Brain microvascular endothelial cell (primary cell): Measurements from ENCODE around the gene ZNF3.

Experiments used
- DNase-seq: peaks from one replicate; pipeline ENCODE4 v3.0.0-alpha.2; 2020
- H3K27ac ChIP-seq: fragments of 250-450 bp; sonication (Bioruptor Pico); 2 replicates; pipeline ENCODE4 v1.5.1; 2020; ENCODE audit warnings: mild to moderate bottlenecking, moderate library complexity
- H3K27me3 ChIP-seq: fragments of 250-450 bp; sonication (Bioruptor Pico); replicated peaks from 2 replicates; pipeline ENCODE4 v1.5.1; 2020; ENCODE audit warnings: mild to moderate bottlenecking
- H3K36me3 ChIP-seq: fragments of 250-450 bp; sonication (Bioruptor Pico); replicated peaks from 2 replicates; pipeline ENCODE4 v1.5.1; 2020; ENCODE audit warnings: mild to moderate bottlenecking
- H3K4me3 ChIP-seq: 2 replicates; pipeline ENCODE4 v1.5.1; 2011; ENCODE audit warnings: low read depth, mild to moderate bottlenecking, control low read depth, low read length, moderate library complexity
- in situ Hi-C: cut with HindIII; loops from 2 replicates; pipeline ENCODE4 v1.10.0; 2017; ENCODE audit warnings: low sequenced_read_pairs, low pct_ligation_motif_present
- TF ChIP-seq, protein P1 (sequence below): IDR thresholded peaks from 2 replicates; pipeline ENCODE4 v1.5.1; 2011; ENCODE audit warnings: low read depth, mild to moderate bottlenecking, moderate library complexity, low read length, control low read depth, inconsistent platforms; ENCODE audit errors: missing control alignments

ZNF3 gene

DNA sequence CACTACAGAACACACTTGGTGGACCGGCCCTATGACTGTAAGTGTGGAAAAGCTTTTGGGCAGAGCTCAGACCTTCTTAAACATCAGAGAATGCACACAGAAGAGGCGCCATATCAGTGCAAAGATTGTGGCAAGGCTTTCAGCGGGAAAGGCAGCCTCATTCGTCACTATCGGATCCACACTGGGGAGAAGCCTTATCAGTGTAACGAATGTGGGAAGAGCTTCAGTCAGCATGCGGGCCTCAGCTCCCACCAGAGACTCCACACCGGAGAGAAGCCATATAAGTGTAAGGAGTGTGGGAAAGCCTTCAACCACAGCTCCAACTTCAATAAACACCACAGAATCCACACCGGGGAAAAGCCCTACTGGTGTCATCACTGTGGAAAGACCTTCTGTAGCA lies 17.4 kb downstream of the ZNF3 start:
- Histone ChIP-seq H3K36me3 (peaks cover 39% of the 10 kb centered on the region), H3K27ac (no peak overlapping the region), H3K4me3 (no peak overlapping the region), H3K27me3 (no peaks in the 10 kb centered on the region)
- TF ChIP-seq, protein P1, sequence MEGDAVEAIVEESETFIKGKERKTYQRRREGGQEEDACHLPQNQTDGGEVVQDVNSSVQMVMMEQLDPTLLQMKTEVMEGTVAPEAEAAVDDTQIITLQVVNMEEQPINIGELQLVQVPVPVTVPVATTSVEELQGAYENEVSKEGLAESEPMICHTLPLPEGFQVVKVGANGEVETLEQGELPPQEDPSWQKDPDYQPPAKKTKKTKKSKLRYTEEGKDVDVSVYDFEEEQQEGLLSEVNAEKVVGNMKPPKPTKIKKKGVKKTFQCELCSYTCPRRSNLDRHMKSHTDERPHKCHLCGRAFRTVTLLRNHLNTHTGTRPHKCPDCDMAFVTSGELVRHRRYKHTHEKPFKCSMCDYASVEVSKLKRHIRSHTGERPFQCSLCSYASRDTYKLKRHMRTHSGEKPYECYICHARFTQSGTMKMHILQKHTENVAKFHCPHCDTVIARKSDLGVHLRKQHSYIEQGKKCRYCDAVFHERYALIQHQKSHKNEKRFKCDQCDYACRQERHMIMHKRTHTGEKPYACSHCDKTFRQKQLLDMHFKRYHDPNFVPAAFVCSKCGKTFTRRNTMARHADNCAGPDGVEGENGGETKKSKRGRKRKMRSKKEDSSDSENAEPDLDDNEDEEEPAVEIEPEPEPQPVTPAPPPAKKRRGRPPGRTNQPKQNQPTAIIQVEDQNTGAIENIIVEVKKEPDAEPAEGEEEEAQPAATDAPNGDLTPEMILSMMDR: no peak
- no peak for DNase-seq
- in situ Hi-C loops: no loop called here

DNA sequence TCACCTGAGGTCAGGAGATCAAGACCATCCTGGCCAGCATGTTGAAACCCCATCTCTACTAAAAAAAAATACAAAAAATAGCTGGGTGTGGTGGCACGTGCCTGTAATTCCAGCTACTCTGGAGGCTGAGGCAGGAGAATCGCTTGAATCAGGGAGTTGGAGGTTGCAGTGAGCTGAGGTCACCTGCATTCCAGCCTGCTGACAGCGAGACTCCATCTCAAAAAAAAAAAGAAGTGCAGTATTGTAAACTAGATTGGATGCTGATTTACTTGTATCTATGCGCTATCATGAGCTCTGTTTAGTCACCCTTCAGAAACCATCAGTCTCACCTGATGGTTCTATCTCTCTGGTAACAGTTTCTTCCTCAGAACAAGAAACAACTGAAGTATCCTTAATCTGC lies 18.1 kb downstream of the ZNF3 start:
- TF ChIP-seq, protein P1: no peak
- H3K27me3 ChIP-seq: no peaks in the 10 kb centered on the region
- in situ Hi-C loops: no loop called here
- no peak overlapping the region for H3K4me3 ChIP-seq
- no peak overlapping the region for H3K27ac ChIP-seq
- peaks cover 41% of the 10 kb centered on the region for H3K36me3 ChIP-seq
- DNase-seq: no peak

DNA sequence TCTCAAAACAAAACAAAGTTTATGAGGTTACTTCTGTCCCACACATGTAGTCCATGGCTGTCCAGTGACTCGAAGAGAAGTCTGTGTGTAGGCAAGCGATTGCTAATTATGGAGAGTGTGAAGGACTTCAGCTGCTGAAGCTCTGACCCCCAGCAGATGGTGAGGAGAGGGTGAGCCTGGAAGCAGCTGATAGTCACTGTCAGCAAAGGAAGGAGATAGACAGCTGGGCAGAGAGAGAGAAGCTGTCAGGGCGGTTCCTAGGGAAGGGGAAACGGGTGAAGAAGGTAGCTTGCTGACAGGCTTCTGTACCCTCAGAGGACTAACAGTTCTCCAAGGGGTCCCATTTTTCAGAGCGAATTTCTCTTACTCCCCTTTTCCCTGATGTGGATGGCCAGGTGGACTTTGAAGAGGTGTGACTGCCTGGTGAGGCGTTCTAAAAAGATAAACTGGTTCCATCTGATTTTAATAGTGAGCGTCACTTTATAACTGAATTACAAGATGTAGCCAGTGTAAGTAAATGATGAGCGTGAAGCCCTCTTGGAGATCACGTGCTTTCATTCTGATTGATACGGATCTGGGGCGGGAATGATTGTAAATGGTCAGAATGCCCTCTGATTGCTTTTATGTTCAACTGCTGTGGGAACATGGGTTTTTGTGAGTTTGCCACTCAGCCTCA lies 19.9 kb downstream of the ZNF3 start:
- in situ Hi-C loops: no loop called here
- Histone ChIP-seq H3K36me3 (peaks cover 44% of the 10 kb centered on the region), H3K27ac (no peak overlapping the region), H3K27me3 (no peaks in the 10 kb centered on the region), H3K4me3 (no peak overlapping the region)
- DNase-seq: no peak
- TF ChIP-seq, protein P1: no peak

DNA sequence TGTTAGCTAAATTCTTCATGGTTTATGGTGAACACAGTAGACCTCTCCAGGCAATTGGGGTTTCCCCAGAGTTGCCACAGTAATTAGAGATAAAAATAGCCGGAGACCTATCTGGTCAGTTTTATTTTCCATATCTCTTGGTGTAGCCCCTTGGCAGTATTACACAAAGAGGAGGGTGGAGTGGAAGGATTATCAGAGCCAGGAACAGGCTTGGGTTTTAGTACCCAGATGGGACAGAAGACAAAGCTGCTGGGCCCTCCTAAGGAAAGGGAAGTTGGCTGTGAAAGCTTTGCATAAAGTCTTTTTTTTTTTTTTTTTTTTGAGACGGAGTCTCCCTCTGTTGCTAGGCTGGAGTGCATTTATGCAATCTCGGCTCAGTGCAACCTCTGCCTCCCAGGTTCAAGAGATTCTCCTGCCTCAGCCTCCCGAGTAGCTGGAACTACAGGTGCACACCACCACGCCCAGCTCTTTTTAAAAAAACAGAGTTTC lies 22.2 kb downstream of the ZNF3 start:
- Histone ChIP-seq H3K27ac (no peak overlapping the region), H3K4me3 (no peak overlapping the region), H3K36me3 (peaks cover 37% of the 10 kb centered on the region), H3K27me3 (no peaks in the 10 kb centered on the region)
- no peak for DNase-seq
- in situ Hi-C loops: no loop called here
- TF ChIP-seq, protein P1: no peak

DNA sequence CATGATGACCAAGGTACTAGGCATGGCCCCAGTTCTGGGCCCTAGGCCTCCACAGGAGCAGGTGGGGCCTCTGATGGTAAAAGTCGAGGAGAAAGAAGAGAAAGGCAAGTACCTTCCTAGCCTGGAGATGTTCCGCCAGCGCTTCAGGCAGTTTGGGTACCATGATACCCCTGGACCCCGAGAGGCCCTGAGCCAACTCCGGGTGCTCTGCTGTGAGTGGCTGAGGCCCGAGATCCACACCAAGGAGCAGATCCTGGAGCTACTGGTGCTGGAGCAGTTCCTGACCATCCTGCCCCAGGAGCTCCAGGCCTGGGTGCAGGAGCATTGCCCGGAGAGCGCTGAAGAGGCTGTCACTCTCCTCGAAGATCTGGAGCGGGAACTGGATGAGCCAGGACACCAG lies 24.5 kb downstream of the ZNF3 start:
- Histone ChIP-seq H3K27ac (no peak overlapping the region), H3K27me3 (no peaks in the 10 kb centered on the region), H3K4me3 (no peak overlapping the region), H3K36me3 (peaks cover 25% of the 10 kb centered on the region)
- in situ Hi-C loops: no loop called here
- TF ChIP-seq, protein P1: no peak
- no peak for DNase-seq

DNA sequence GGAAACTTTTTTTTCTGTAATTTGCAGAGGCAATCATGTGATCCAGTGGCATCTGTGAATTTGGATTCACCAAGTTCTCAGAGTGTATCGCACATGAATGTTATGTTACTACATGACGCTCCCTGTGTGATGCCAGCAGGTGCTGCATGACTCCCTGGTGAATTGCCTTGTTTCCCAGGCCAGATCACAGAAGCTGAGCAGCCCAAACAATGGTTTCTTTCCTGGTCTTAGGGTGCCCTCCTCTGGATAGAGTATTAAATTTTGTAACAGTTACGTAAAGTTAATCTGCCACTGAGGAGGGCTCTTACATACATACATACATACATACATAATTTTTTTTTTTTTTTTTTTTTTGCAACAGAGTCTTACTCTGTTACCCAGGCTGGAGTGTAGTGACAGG lies 28.3 kb downstream of the ZNF3 start:
- TF ChIP-seq, protein P1: peak; percentile 25
- Histone ChIP-seq H3K27ac (no peak overlapping the region), H3K27me3 (no peaks in the 10 kb centered on the region), H3K36me3 (peaks cover 6% of the 10 kb centered on the region), H3K4me3 (no peak overlapping the region)
- DNase-seq: peak; percentile 49
- in situ Hi-C loops: no loop called here
